Right lobe of liver (tissue), 6 donors: ENCODE results near the gene IGSF21. TPM values are rescaled to one million over a fixed set of nuclear protein-coding genes. Genes with fewer than 3 reads are reported as not detected.

Experiments used
- ATAC-seq, 4 donors: fragments of 200-7000 bp; cut with Tn5 transposase; one replicate each; pipeline ENCODE4 v1.9.1; 2020; ENCODE audit warnings: mild to moderate bottlenecking in 4 of 4, moderate library complexity in 4 of 4
- DNase-seq, 3 donors: peaks; one replicate each; pipeline ENCODE4 v3.0.0-alpha.2; 2020
- H3K27ac ChIP-seq, 3 donors: fragments of 200-600 bp; one replicate each; pipeline ENCODE4 v1.8.0; 2022
- H3K27me3 ChIP-seq, 2 donors: fragments of 200-600 bp; one replicate each; pipeline ENCODE4 v1.8.0; 2022
- H3K36me3 ChIP-seq, 4 donors: fragments of 200-600 bp; sonication (generic) in 1 of 4; one replicate each; pipeline versions ENCODE4 v1.5.1 to v1.8.0; 2017 to 2022; ENCODE audit warnings: control low read depth in 1 of 4
- H3K4me1 ChIP-seq, 4 donors: fragments of 200-600 bp; sonication (generic) in 1 of 4; one replicate each; pipeline versions ENCODE4 v1.5.1 to v1.8.0; 2017 to 2022; ENCODE audit warnings: control low read depth in 1 of 4
- H3K4me3 ChIP-seq, 3 donors: fragments of 200-600 bp; one replicate each; pipeline ENCODE4 v1.8.0; 2022
- H3K9me3 ChIP-seq, 4 donors: fragments of 200-600 bp; sonication (generic) in 1 of 4; one replicate each; pipeline versions ENCODE4 v1.5.1 to v1.8.0; 2017 to 2022; ENCODE audit warnings: control low read depth in 1 of 4
- CTCF ChIP-seq, 4 donors: fragments of 200-600 bp in 3 of 4; fragments of 450-650 bp in 1 of 4; IDR thresholded peaks; one replicate each; pipeline versions ENCODE4 v1.5.1 to v1.8.0; 2016 to 2022; ENCODE audit warnings: antibody characterized with exemption in 4 of 4, mild to moderate bottlenecking in 2 of 4
- POLR2A ChIP-seq: fragments of 450-650 bp; IDR thresholded peaks from one replicate; pipeline ENCODE4 v1.6.1; 2017; ENCODE audit warnings: antibody characterized with exemption, mild to moderate bottlenecking
- WGBS: methylation state at CpG from one replicate; pipeline ENCODE4 v1.1.6; 2018; ENCODE audit warnings: low coverage, low lambda C conversion rate; ENCODE audit not compliant: insufficient coverage; ENCODE audit errors: missing lambda C conversion rate; 5-methylcytosine and 5-hydroxymethylcytosine counted together
- intact Hi-C, 2 donors: fragments of 100-400 bp; cut with DNase I; formaldehyde crosslinking; loops; one replicate each; pipeline versions ENCODE4 v1.11.2 to v1.14.1; 2022
- total RNA-seq, 6 experiments: library from RNA; depleted of rRNA in 2 of 6; stranded (reverse); fragments of >200 nt in 2 of 6; fragmentation: NEBNext Ultra II Directional in 3 of 6; extraction: Animal tissue kit (Norgen Biotek cat#: 25700) in 3 of 6; gene quantifications; one replicate each; pipeline versions ENCODE4 v1.1.0 to v1.2.4, GENCODE V29; 2016 to 2023
- donor health status: DM: no; HTN: yes; CAD: no.
- donor health status: DM: no; HTN: no; CAD: no.
- donor health status: DM: no; HTN: no; CAD: no.
- donor health status: DM: no; HTN: yes; CAD: no.
- donor health status: DM: no; HTN: yes; CAD: no.

The IGSF21 gene
- total RNA-seq, 6 experiments from 2014 or later, result 0.34 to 2.0 (median 0.71) TPM

DNA sequence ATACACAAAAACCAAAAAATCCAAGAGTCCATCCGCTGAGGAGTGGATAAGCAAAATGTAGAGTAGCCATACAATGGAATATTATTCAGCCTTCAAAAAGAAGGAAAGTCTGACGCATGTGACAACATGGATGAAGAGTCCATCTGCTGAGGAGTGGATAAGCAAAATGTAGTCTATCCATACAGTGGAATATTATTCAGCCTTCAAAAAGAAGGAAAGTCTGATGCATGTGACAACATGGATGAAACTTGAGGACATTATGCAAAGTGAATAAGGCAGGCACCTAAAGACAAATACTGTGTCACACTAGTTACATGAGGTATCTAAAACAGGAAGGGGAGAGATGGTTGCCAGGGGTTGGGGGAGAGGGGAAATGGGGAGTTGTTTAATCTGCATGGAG, 14.0 kb upstream of the IGSF21 start:
- no peaks in the 10 kb centered on the region for H3K9me3 ChIP-seq
- DNase-seq (no peak), ATAC-seq (no peak)
- H3K27ac ChIP-seq, result no peak overlapping the region
- H3K4me1 ChIP-seq, result no peaks in the 10 kb centered on the region
- no peaks in the 10 kb centered on the region for H3K27me3 ChIP-seq
- 80% methylated on average over 2 of the region's 2 CpGs for WGBS
- no peak for TF ChIP-seq POLR2A
- no peak for TF ChIP-seq CTCF (IDR thresholded peaks at IDR 0.05)
- intact Hi-C loops, result no loop called here
- no peaks in the 10 kb centered on the region for H3K36me3 ChIP-seq
- H3K4me3 ChIP-seq, result no peak overlapping the region

DNA sequence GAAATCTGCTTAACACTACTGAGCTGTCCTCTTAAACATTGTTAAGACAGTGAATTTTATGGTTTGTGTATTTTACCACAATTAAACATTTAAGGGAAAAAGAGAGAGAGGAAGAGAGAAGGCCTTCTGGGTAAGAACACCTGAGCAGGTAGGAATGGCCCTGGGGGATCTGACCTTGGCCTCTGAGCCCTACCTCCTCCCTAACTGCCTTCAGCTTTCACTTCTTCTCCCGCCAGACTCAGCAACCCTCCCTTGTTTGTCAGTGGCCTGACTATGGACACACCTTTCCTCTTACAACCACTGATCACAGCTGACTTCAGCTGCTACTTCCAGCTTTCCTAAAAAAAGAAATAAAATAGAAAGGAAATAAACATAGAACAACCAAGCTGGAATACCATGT, 13.5 kb upstream of the IGSF21 start:
- DNase-seq, result no peak
- no peaks in the 10 kb centered on the region for H3K36me3 ChIP-seq
- intact Hi-C loops, result no loop called here
- TF ChIP-seq CTCF (IDR thresholded peaks at IDR 0.05) (no peak), POLR2A (no peak)
- H3K4me1 ChIP-seq, result no peaks in the 10 kb centered on the region
- ATAC-seq, result no peak
- H3K27ac ChIP-seq, result no peak overlapping the region
- no peaks in the 10 kb centered on the region for H3K27me3 ChIP-seq
- H3K4me3 ChIP-seq, result no peak overlapping the region
- no peaks in the 10 kb centered on the region for H3K9me3 ChIP-seq
- WGBS, result 71% methylated on average over 1 of the region's 1 CpG

GRCh38 chr1:18097206-18097605, 10.4 kb upstream of the IGSF21 start:
- intact Hi-C loops, result loop anchor here in 1 of 2 donors (5.0 kb wide), 1 partner anchor 115 kb away; no protein-coding TSS in a partner anchor
- TF ChIP-seq CTCF (IDR thresholded peaks at IDR 0.05), result no peak
- no peak for TF ChIP-seq POLR2A
- ATAC-seq (no peak), DNase-seq (no peak)
- Histone ChIP-seq H3K4me3 (no peak overlapping the region), H3K9me3 (no peaks in the 10 kb centered on the region), H3K27me3 (no peaks in the 10 kb centered on the region), H3K4me1 (no peaks in the 10 kb centered on the region), H3K36me3 (no peaks in the 10 kb centered on the region), H3K27ac (no peak overlapping the region)

DNA sequence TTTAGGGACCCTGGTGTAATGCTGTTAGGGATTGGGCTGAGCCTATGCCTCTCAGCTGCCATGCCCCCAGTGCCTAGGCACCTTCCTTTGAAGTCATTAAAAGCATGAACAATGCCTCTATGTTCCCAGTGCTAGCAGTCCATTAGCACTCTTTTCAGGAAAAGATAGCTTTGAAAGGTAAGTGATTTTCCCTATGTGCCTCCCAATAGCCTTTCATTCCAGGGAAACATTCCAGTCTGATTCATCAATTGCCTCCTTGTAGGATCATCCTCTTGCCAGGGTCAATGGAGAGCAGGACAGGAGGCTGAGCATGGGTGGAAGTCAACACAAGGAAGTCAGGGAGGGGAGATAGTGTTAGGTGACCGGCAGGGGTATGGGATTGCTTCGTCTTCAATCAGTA, 8.6 kb upstream of the IGSF21 start:
- intact Hi-C loops, result loop anchor here in 1 of 2 donors (5.0 kb wide), 1 partner anchor 117 kb away; no protein-coding TSS in a partner anchor
- Histone ChIP-seq H3K27me3 (no peaks in the 10 kb centered on the region), H3K4me1 (no peaks in the 10 kb centered on the region), H3K9me3 (no peaks in the 10 kb centered on the region), H3K36me3 (no peaks in the 10 kb centered on the region), H3K4me3 (no peak overlapping the region), H3K27ac (no peak overlapping the region)
- TF ChIP-seq CTCF (IDR thresholded peaks at IDR 0.05) (no peak), POLR2A (no peak)
- 25% methylated on average over 2 of the region's 2 CpGs for WGBS
- ATAC-seq (no peak), DNase-seq (no peak)

DNA sequence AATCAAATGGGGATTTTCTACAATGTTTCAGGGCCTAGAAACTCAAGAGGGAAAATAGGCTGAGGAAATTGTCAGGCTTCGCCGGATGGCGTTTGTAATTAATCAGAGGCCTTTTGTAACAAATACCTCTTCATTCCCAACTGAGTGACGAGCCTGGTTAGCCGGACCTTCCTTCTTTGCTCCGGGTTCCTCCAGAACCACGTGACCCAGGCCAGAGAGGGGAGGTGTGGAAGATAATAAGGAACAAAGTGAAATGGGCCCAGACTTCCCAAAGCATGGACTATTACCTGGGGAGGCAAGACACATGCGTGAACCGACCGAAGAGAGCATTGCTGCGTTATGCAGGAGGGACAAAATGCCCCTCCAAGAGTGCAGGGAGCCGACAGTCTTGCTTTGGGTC, 7.5 kb upstream of the IGSF21 start:
- no peak overlapping the region for H3K4me3 ChIP-seq
- no peak for DNase-seq
- no peak overlapping the region for H3K27ac ChIP-seq
- ATAC-seq, result no peak
- no peaks in the 10 kb centered on the region for H3K4me1 ChIP-seq
- TF ChIP-seq POLR2A, result no peak
- no peak for TF ChIP-seq CTCF (IDR thresholded peaks at IDR 0.05)
- WGBS, result 32% methylated on average over 10 of the region's 12 CpGs
- no peaks in the 10 kb centered on the region for H3K9me3 ChIP-seq
- H3K36me3 ChIP-seq, result no peaks in the 10 kb centered on the region
- intact Hi-C loops, result loop anchor here in 1 of 2 donors (10.0 kb wide), 1 partner anchor 175 kb away; no protein-coding TSS in a partner anchor
- H3K27me3 ChIP-seq, result no peaks in the 10 kb centered on the region
